H1 (cell line): Measurements from ENCODE around the gene MGAT5.

ENCODE experiments used
- ATF3 ChIP-seq: IDR thresholded peaks from 2 replicates; pipeline ENCODE4 v1.6.1; 2011; ENCODE audit warnings: low read depth, mild to moderate bottlenecking, low read length; ENCODE audit not compliant: insufficient read depth
- CHD1 ChIP-seq: IDR thresholded peaks from 2 replicates; pipeline ENCODE4 v1.6.1; 2012; ENCODE audit warnings: low read depth, low read length, improper control_type of control experiment
- CREB1 ChIP-seq: IDR thresholded peaks from 2 replicates; pipeline ENCODE4 v1.6.1; 2012; ENCODE audit warnings: inconsistent platforms
- CTCF ChIP-seq, 3 experiments: IDR thresholded peaks; 1 replicate in 2 of 3; 2 replicates in 1 of 3; pipeline versions ENCODE4 v1.5.1 to v1.6.1; 2011; ENCODE audit warnings: low read length in 3 of 3, mild to moderate bottlenecking in 3 of 3, inconsistent platforms in 2 of 3, low read depth in 1 of 3, moderate library complexity in 1 of 3; ENCODE audit not compliant: insufficient read depth in 1 of 3; ENCODE audit errors: control extremely low read depth in 1 of 3
- EZH2 ChIP-seq: fragments of 200-600 bp; sonication (generic); IDR thresholded peaks from 2 replicates; pipeline ENCODE4 v1.7.1; 2012; ENCODE audit warnings: low read depth, mild to moderate bottlenecking, moderate library complexity, low read length, inconsistent platforms; ENCODE audit not compliant: severe bottlenecking
- MAFK ChIP-seq: IDR thresholded peaks from 2 replicates; pipeline ENCODE4 v1.6.1; 2012; ENCODE audit warnings: low read depth, mild to moderate bottlenecking, improper control_type of control experiment, low read length
- POLR2A ChIP-seq, 2 experiments: IDR thresholded peaks; 1 replicate in 1 of 2; 2 replicates in 1 of 2; pipeline ENCODE4 v1.6.1; 2011; ENCODE audit warnings: low read depth in 2 of 2, low read length in 2 of 2, mild to moderate bottlenecking in 2 of 2; ENCODE audit errors: control extremely low read depth in 1 of 2
- POLR2AphosphoS5 ChIP-seq: IDR thresholded peaks from 2 replicates; pipeline ENCODE4 v1.6.1; 2011; ENCODE audit warnings: low read depth, low read length
- RAD21 ChIP-seq, 2 experiments: IDR thresholded peaks in 1 of 2; conservative IDR thresholded peaks in 1 of 2; 2 replicates each; pipeline ENCODE4 v1.6.1; 2011; ENCODE audit warnings: low read depth in 2 of 2, low read length in 2 of 2, improper control_type of control experiment in 1 of 2, inconsistent platforms in 1 of 2, mild to moderate bottlenecking in 1 of 2, moderate library complexity in 1 of 2
- SP2 ChIP-seq: IDR thresholded peaks from 2 replicates; pipeline ENCODE4 v1.6.1; 2012; ENCODE audit warnings: mild to moderate bottlenecking, low read length, inconsistent platforms
- TAF1 ChIP-seq: IDR thresholded peaks from 2 replicates; pipeline ENCODE4 v1.6.1; 2011; ENCODE audit warnings: mild to moderate bottlenecking, low read depth, low read length
- TBP ChIP-seq: IDR thresholded peaks from 2 replicates; pipeline ENCODE4 v1.6.1; 2011; ENCODE audit warnings: low read depth, low read length, improper control_type of control experiment
- ZNF274 ChIP-seq: IDR thresholded peaks from 2 replicates; pipeline ENCODE4 v1.7.0; 2012; ENCODE audit warnings: low read length, borderline replicate concordance; ENCODE audit errors: extremely low read depth
- TF ChIP-seq, protein P1 (sequence below): IDR thresholded peaks from 2 replicates; pipeline ENCODE4 v1.6.1; 2012; ENCODE audit warnings: inconsistent platforms

- TF ChIP-seq RAD21 (IDR thresholded peaks at IDR 0.05 in 1 of 2, conservative IDR thresholded peaks at IDR 0.05 in 1 of 2; ENCODE audit: low read depth in 2 of 2, low read length in 2 of 2): no peak
- TF ChIP-seq MAFK: no peak
- no peak for TF ChIP-seq CREB1
- no peak for TF ChIP-seq TAF1
- no peak for TF ChIP-seq CTCF (IDR thresholded peaks at IDR 0.05; ENCODE audit: control extremely low read depth in 1 of 3, insufficient read depth in 1 of 3, low read depth in 1 of 3, low read length in 3 of 3)
- no peak for TF ChIP-seq POLR2A (IDR thresholded peaks at IDR 0.05; ENCODE audit: control extremely low read depth in 1 of 2, low read depth in 2 of 2, low read length in 2 of 2)
- TF ChIP-seq, protein P1, sequence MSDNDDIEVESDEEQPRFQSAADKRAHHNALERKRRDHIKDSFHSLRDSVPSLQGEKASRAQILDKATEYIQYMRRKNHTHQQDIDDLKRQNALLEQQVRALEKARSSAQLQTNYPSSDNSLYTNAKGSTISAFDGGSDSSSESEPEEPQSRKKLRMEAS: no peak
- TF ChIP-seq POLR2AphosphoS5: no peak
- no peak for TF ChIP-seq ZNF274
- TF ChIP-seq SP2: no peak
- no peak for TF ChIP-seq EZH2
- no peak for TF ChIP-seq TBP
- TF ChIP-seq ATF3: no peak
- TF ChIP-seq CHD1: no peak
These were observed 207.6 kb downstream of the MGAT5 start for GRCh38 chr2:134461511-134461910.
